GM12891 (cell line): ENCODE results near the gene PTGS1.

Experiments
- POLR2A ChIP-seq: IDR thresholded peaks from 2 replicates; pipeline ENCODE4 v1.6.1; 2011; ENCODE audit warnings: low read depth, low read length, control low read depth
- POLR2AphosphoS5 ChIP-seq: IDR thresholded peaks from 2 replicates; pipeline ENCODE4 v1.6.1; 2011; ENCODE audit warnings: low read depth, low read length, control low read depth
- POU2F2 ChIP-seq: IDR thresholded peaks from 2 replicates; pipeline ENCODE4 v1.6.1; 2011; ENCODE audit warnings: low read depth, mild to moderate bottlenecking, control low read depth, low read length, moderate library complexity

DNA sequence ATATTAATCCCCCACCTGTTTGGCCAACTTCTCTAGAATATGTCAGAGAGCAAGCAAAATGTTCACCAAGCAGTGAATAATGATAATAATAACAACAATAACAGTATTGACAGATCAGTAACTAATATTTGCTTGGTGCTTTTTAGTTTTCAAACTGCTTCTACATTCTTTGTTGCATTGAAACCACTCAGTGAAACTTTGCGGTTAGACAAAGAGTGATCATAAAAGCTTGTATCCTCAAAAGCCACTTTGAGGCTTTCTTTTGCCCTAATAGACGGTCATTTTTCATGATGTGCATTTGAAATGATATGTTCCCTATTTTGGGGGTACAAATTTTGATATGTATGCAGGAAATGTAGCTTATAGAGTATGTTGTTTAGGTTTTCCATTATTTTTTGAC is 43.6 kb upstream of the PTGS1 start:
- no peak for TF ChIP-seq POLR2A
- no peak for TF ChIP-seq POLR2AphosphoS5
- no peak for TF ChIP-seq POU2F2
